GM15510 (cell line): Measurements from ENCODE around the gene TBC1D20.

Source experiments
- POLR2A ChIP-seq: IDR thresholded peaks from 3 replicates; pipeline ENCODE4 v1.6.1; 2011; ENCODE audit warnings: borderline replicate concordance; ENCODE audit not compliant: insufficient read length; ENCODE audit errors: extremely low read depth

The TBC1D20 gene

GRCh38 chr20:445514-446336 is 16.6 kb downstream of the TBC1D20 start:
- no peak for TF ChIP-seq POLR2A

- no peak for TF ChIP-seq POLR2A
These were observed 17.4 kb downstream of the TBC1D20 start for GRCh38 chr20:444862-445426.

GRCh38 chr20:444117-444516 is 18.2 kb downstream of the TBC1D20 start:
- TF ChIP-seq POLR2A: no peak

- TF ChIP-seq POLR2A: no peak
These were observed 19.0 kb downstream of the TBC1D20 start for GRCh38 chr20:443223-443775.

- TF ChIP-seq POLR2A: no peak
These were observed 21.7 kb downstream of the TBC1D20 start for GRCh38 chr20:440636-441035.

GRCh38 chr20:440148-440547 is 22.2 kb downstream of the TBC1D20 start:
- no peak for TF ChIP-seq POLR2A

GRCh38 chr20:438571-439469 is 23.5 kb downstream of the TBC1D20 start:
- TF ChIP-seq POLR2A: no peak

GRCh38 chr20:437787-438486 is 24.4 kb downstream of the TBC1D20 start:
- TF ChIP-seq POLR2A: no peak

GRCh38 chr20:436476-436875 is 25.9 kb downstream of the TBC1D20 start:
- TF ChIP-seq POLR2A: no peak

- TF ChIP-seq POLR2A: no peak
These were observed 26.8 kb downstream of the TBC1D20 start for GRCh38 chr20:435558-435957.

GRCh38 chr20:434661-435419 is 27.5 kb downstream of the TBC1D20 start:
- no peak for TF ChIP-seq POLR2A

- no peak for TF ChIP-seq POLR2A
These were observed 28.1 kb downstream of the TBC1D20 start for GRCh38 chr20:434221-434620.

- peak; percentile 37 for TF ChIP-seq POLR2A
These were observed 28.9 kb downstream of the TBC1D20 start for GRCh38 chr20:433300-433975.
